K562 (cell line): ENCODE results near the gene EPB41L4A. TPM values are rescaled to one million over a fixed set of nuclear protein-coding genes. Genes with fewer than 3 reads are reported as not detected.

Experiments
- ATAC-seq: fragments of 200-7000 bp; cut with Tn5 transposase; 3 replicates; pipeline ENCODE4 v1.9.1; 2020; ENCODE audit warnings: moderate library complexity
- BruUV-seq: library from RNA; stranded (reverse); fragments of 400-500 nt; replicated peaks from 2 replicates; lab custom pipeline; 2021; lab: Mats Ljungman, UMichigan
- CTCF ChIA-PET: fragments of 300-600 bp; formaldehyde crosslinking; extraction: SDS; loops from one replicate; lab custom pipeline; 2021; ENCODE audit warnings: low intra/inter-chr PET ratio; lab: Yijun Ruan, JAX
- POLR2A ChIA-PET: fragments of 300-600, 350-650 bp; sonication (Branson Sonifier 250); formaldehyde crosslinking; extraction: SDS; loops from one replicate; lab custom pipeline; 2021; ENCODE audit warnings: antibody characterized with exemption, inconsistent platforms; lab: Yijun Ruan, JAX
- DNase-seq, 4 experiments: peaks; one replicate each; pipeline versions ENCODE4 v3.0.0 to v3.0.0-alpha.2; 2011 to 2018; ENCODE audit warnings: low spot score in 3 of 4, mixed read lengths in 3 of 4; ENCODE audit errors: extremely low read depth in 1 of 4
- FAIRE-seq: peaks from 2 replicates; lab custom pipeline; 2011; peaks lifted over from hg19 to GRCh38; lab: Jason Lieb, UNC
- H2AFZ ChIP-seq: 2 replicates; pipeline ENCODE4 v1.6.0; 2011; ENCODE audit warnings: low read depth, low read length, control low read depth, inconsistent platforms
- H3K27ac ChIP-seq: fragments of 200-600 bp; 3 replicates; pipeline ENCODE4 v1.8.0; 2011; ENCODE audit warnings: low read depth, mild to moderate bottlenecking, control low read depth, inconsistent platforms, low read length, moderate library complexity, mixed read lengths; ENCODE audit errors: extremely low read depth
- H3K27me3 ChIP-seq, 2 experiments: fragments of 300-600 bp in 1 of 2; 2 replicates in 1 of 2; 3 replicates in 1 of 2; pipeline versions ENCODE4 v1.6.0 to v1.8.0; 2011; ENCODE audit warnings: inconsistent platforms in 2 of 2, low read length in 2 of 2, mild to moderate bottlenecking in 1 of 2, mixed read lengths in 1 of 2, moderate library complexity in 1 of 2; ENCODE audit not compliant: control insufficient read depth in 2 of 2, insufficient read depth in 2 of 2
- H3K36me3 ChIP-seq: fragments of 300-600 bp; 3 replicates; pipeline ENCODE4 v1.8.0; 2011; ENCODE audit warnings: mild to moderate bottlenecking, low read length, inconsistent platforms; ENCODE audit not compliant: control insufficient read depth, insufficient read depth
- H3K4me1 ChIP-seq, 2 experiments: fragments of 200-600 bp in 1 of 2; replicated peaks in 1 of 2; 2 replicates in 1 of 2; 3 replicates in 1 of 2; pipeline versions ENCODE4 v1.5.1 to v1.8.0; 2011; ENCODE audit warnings: inconsistent platforms in 2 of 2, low read length in 2 of 2, mild to moderate bottlenecking in 1 of 2, mixed read lengths in 1 of 2, moderate library complexity in 1 of 2; ENCODE audit not compliant: control insufficient read depth in 2 of 2, insufficient read depth in 2 of 2
- H3K4me2 ChIP-seq: 2 replicates; pipeline ENCODE4 v1.6.1; 2011; ENCODE audit warnings: low read length, control low read depth, inconsistent platforms, mixed read lengths; ENCODE audit not compliant: insufficient read depth
- H3K4me3 ChIP-seq: fragments of 200-600 bp; sonication (generic), shearing (Covaris generic); 2 replicates; pipeline ENCODE4 v1.5.1; 2016; ENCODE audit warnings: control low read depth, inconsistent platforms
- H3K79me2 ChIP-seq: fragments of 200-600 bp; 3 replicates; pipeline ENCODE4 v1.8.0; 2011; ENCODE audit warnings: low read length, inconsistent platforms; ENCODE audit not compliant: control insufficient read depth, insufficient read depth
- H3K9ac ChIP-seq, 2 experiments: 2 replicates each; pipeline versions ENCODE4 v1.6.0 to v1.6.1; 2011; ENCODE audit warnings: low read depth in 2 of 2, low read length in 2 of 2, control low read depth in 1 of 2, inconsistent platforms in 1 of 2, mild to moderate bottlenecking in 1 of 2, mixed read lengths in 1 of 2; ENCODE audit not compliant: insufficient read depth in 1 of 2
- H3K9me1 ChIP-seq: one replicate; pipeline ENCODE4 v1.6.0; 2011; ENCODE audit warnings: inconsistent platforms, mild to moderate bottlenecking, low read length, moderate library complexity; ENCODE audit not compliant: control insufficient read depth, insufficient read depth
- H3K9me3 ChIP-seq: replicated peaks from 2 replicates; pipeline ENCODE4 v1.5.1; 2011; ENCODE audit warnings: low read depth, low read length, inconsistent platforms; ENCODE audit not compliant: control insufficient read depth, insufficient read depth
- H4K20me1 ChIP-seq: replicated peaks from 2 replicates; pipeline ENCODE4 v1.6.1; 2011; ENCODE audit warnings: low read length, inconsistent platforms, mixed read lengths; ENCODE audit not compliant: control insufficient read depth, insufficient read depth
- BHLHE40 ChIP-seq: IDR thresholded peaks from 2 replicates; pipeline ENCODE4 v1.6.1; 2011; ENCODE audit warnings: low read length, improper control_type of control experiment
- CCAR2 ChIP-seq: fragments of 200-400 bp; formaldehyde crosslinking; IDR thresholded peaks from 2 replicates; pipeline ENCODE4 v1.6.1; 2017; ENCODE audit warnings: mild to moderate bottlenecking, low read depth, low read length
- DACH1 ChIP-seq: fragments of 450-650 bp; IDR thresholded peaks from 2 replicates; pipeline ENCODE4 v1.6.1; 2018; ENCODE audit not compliant: partially characterized antibody
- E2F3 ChIP-seq: fragments of 250-450 bp; sonication (Bioruptor Pico); IDR thresholded peaks from 2 replicates; pipeline ENCODE4 v1.4.0; 2020; ENCODE audit warnings: mild to moderate bottlenecking
- HNRNPK ChIP-seq: fragments of 200-400 bp; formaldehyde crosslinking; IDR thresholded peaks from one replicate; pipeline ENCODE4 v1.6.1; 2018; ENCODE audit warnings: mild to moderate bottlenecking, low read depth, low read length; ENCODE audit not compliant: poor library complexity, severe bottlenecking
- HNRNPUL1 ChIP-seq: fragments of 200-400 bp; formaldehyde crosslinking; IDR thresholded peaks from 2 replicates; pipeline ENCODE4 v1.6.1; 2017; ENCODE audit warnings: low read length
- KLF6 ChIP-seq: fragments of 250-450 bp; sonication (Bioruptor Pico); IDR thresholded peaks from 2 replicates; pipeline ENCODE4 v1.4.0; 2020; ENCODE audit warnings: mild to moderate bottlenecking, moderate library complexity, borderline replicate concordance
- PREB ChIP-seq: sonication (generic); formaldehyde crosslinking; IDR thresholded peaks from 2 replicates; pipeline ENCODE4 v1.8.1; 2023; ENCODE audit warnings: mild to moderate bottlenecking, missing genetic modification reagents
- RBM25 ChIP-seq: fragments of 200-400 bp; formaldehyde crosslinking; IDR thresholded peaks from 2 replicates; pipeline ENCODE4 v1.6.1; 2018; ENCODE audit warnings: low read length, low read depth, moderate library complexity; ENCODE audit not compliant: severe bottlenecking
- TBL1XR1 ChIP-seq, 2 experiments: IDR thresholded peaks; 2 replicates each; pipeline ENCODE4 v1.6.1; 2012; ENCODE audit warnings: improper control_type of control experiment in 2 of 2, low read length in 2 of 2, mild to moderate bottlenecking in 1 of 2
- ZBTB43 ChIP-seq: sonication (generic); formaldehyde crosslinking; IDR thresholded peaks from 2 replicates; pipeline ENCODE4 v1.8.0; 2023; ENCODE audit warnings: mild to moderate bottlenecking, missing genetic modification reagents
- ZBTB8A ChIP-seq: fragments of 450-650 bp; IDR thresholded peaks from 2 replicates; pipeline ENCODE4 v1.6.1; 2018; ENCODE audit warnings: mild to moderate bottlenecking, moderate library complexity; ENCODE audit not compliant: partially characterized antibody
- ZFP36 ChIP-seq: fragments of 150-350 bp; IDR thresholded peaks from 2 replicates; pipeline ENCODE4 v1.6.1; 2018; ENCODE audit warnings: low read length, low read depth; ENCODE audit not compliant: partially characterized antibody
- WGBS: fragments of 100-300 bp; shearing (Covaris generic); methylation state at CpG from one replicate; pipeline ENCODE4 v1.1.6; 2016; ENCODE audit warnings: low coverage, mixed read lengths; ENCODE audit not compliant: insufficient coverage; ENCODE audit errors: missing lambda C conversion rate; 5-methylcytosine and 5-hydroxymethylcytosine counted together
- in situ Hi-C: fragments of 300-500 bp; cut with MboI; formaldehyde crosslinking; loops from 4 replicates; pipeline ENCODE4 v1.15.0; 2018; ENCODE audit warnings: inconsistent platforms, mixed read lengths
- intact Hi-C: fragments of 100-400 bp; cut with micrococcal nuclease; formaldehyde crosslinking; loops from 2 replicates; pipeline ENCODE4 v1.14.2; 2022
- polyA plus RNA-seq, 8 experiments: library from polyadenylated mRNA; depleted of rRNA in 4 of 8; stranded (reverse) in 5 of 8; unstranded in 3 of 8; fragments of >200 nt; fragmentation: Nextera tagmentation in 2 of 8; fragmentation: Illumina TruSeq in 1 of 8; extraction: Ambion mirVana in 2 of 8; extraction: Trizol in 1 of 8; gene quantifications; 2 replicates each; pipeline versions ENCODE4 v1.2.1 to v1.2.3, GENCODE V29; 2011 to 2014; ENCODE audit warnings: inconsistent platforms in 1 of 8, missing spikeins in 1 of 8
- total RNA-seq, 7 experiments: library from RNA; depleted of rRNA in 6 of 7; stranded (reverse); fragments of >200 nt in 6 of 7; fragmentation: Illumina TruSeq in 2 of 7; extraction: Trizol in 2 of 7; gene quantifications; 2 replicates each; pipeline versions ENCODE4 v1.2.1 to v1.2.3, GENCODE V29; 2011 to 2021; ENCODE audit warnings: low replicate concordance in 1 of 7
- TF ChIP-seq, protein P1 (sequence below): fragments of 450-650 bp; formaldehyde crosslinking; conservative IDR thresholded peaks from 2 replicates; pipeline ENCODE4 v1.4.0; 2022; ENCODE audit warnings: mild to moderate bottlenecking, missing genetic modification characterization

Gene EPB41L4A
- total and polyA plus RNA-seq, 9 of the 15 experiments (the other 6 are each of a cell fraction or from before 2014, with no cell fraction given) = 0.04 to 0.35 (median 0.12) TPM; not detected in 3

DNA sequence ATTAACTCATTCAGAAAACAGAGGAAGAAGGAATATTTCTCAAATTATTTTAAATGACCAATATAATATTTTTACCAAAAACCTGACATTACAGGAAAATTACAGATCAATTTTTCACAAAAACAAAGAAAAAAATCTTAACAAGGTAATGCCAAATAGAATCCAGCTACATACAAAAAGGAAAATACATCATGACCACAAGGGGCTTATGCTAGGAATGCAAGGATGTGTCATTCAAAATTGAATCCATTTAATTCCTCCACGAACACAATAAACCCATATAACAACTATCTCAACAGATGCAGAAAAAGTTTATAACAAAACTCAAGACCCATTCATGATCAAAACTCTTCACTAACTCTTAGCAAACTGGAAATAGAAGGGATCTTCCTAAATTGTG is 239.8 kb downstream of the EPB41L4A start:
- CTCF ChIA-PET = no interaction called here
- no peak for FAIRE-seq
- TF ChIP-seq BHLHE40 = no peak
- TF ChIP-seq ZBTB43 (CRISPR knock-in tag) = no peak
- no peak for TF ChIP-seq E2F3 (CRISPR knock-in tag)
- TF ChIP-seq ZBTB8A = no peak
- TF ChIP-seq HNRNPUL1 = no peak
- no peak for TF ChIP-seq PREB
- no peak for TF ChIP-seq TBL1XR1 (IDR thresholded peaks at IDR 0.05; ENCODE audit: low read length in 2 of 2)
- TF ChIP-seq, protein P1, sequence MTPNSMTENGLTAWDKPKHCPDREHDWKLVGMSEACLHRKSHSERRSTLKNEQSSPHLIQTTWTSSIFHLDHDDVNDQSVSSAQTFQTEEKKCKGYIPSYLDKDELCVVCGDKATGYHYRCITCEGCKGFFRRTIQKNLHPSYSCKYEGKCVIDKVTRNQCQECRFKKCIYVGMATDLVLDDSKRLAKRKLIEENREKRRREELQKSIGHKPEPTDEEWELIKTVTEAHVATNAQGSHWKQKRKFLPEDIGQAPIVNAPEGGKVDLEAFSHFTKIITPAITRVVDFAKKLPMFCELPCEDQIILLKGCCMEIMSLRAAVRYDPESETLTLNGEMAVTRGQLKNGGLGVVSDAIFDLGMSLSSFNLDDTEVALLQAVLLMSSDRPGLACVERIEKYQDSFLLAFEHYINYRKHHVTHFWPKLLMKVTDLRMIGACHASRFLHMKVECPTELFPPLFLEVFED (CRISPR knock-in tag) = no peak
- no peak for TF ChIP-seq KLF6 (CRISPR knock-in tag)
- TF ChIP-seq DACH1 = no peak
- TF ChIP-seq CCAR2 = no peak
- no peak for TF ChIP-seq HNRNPK
- TF ChIP-seq RBM25 = no peak
- no peak for TF ChIP-seq ZFP36

More for the DNA sequence above, 239.8 kb downstream of the EPB41L4A start:
- no peak overlapping the region for H3K27ac ChIP-seq
- intact Hi-C loops (loop anchor here (5.0 to 10.0 kb wide), 4 partner anchors 346 to 1428 kb away; no protein-coding TSS in a partner anchor), in situ Hi-C loops (loop anchor here (10.0 kb wide), 1 partner anchor 246 kb away; no protein-coding TSS in a partner anchor)
- no peaks in the 10 kb centered on the region for H3K9me1 ChIP-seq
- POLR2A ChIA-PET = interaction anchor here (0.6 kb wide), 1 partner anchor 14 kb away, joined by 3 read pairs; no protein-coding TSS in a partner anchor
- no peak overlapping the region for H3K9ac ChIP-seq
- ATAC-seq = no peak
- no peaks in the 10 kb centered on the region for H3K79me2 ChIP-seq
- no peaks in the 10 kb centered on the region for H3K36me3 ChIP-seq
- DNase-seq = no peak
- 0% methylated on average over 1 of the region's 1 CpG for WGBS
- no peaks in the 10 kb centered on the region for H3K9me3 ChIP-seq
- H3K27me3 ChIP-seq = no peaks in the 10 kb centered on the region; a peak in 1 of 5 replicates
- no TSS peak for BruUV-seq
- H4K20me1 ChIP-seq = no peaks in the 10 kb centered on the region
- no peak overlapping the region for H3K4me3 ChIP-seq
- H3K4me2 ChIP-seq = no peak overlapping the region
- H3K4me1 ChIP-seq = no peaks in the 10 kb centered on the region
- H2AFZ ChIP-seq = no peak overlapping the region
